ENCODE measurements around the gene OR13H1.
"Not testable (repeated sequence)": the region's sequence is repeated elsewhere in the genome, so short reads cannot be mapped to it uniquely, and the experiment has no call there.

Gene OR13H1

GRCh38 chrX:131543774-131544173 is at the start of gene OR13H1:
TSS of gene OR13H1 (plus strand) at chrX:131544074. CDS start at chrX:131544074, 0 bp downstream.
- DNase-seq: no peak

GRCh38 chrX:131501556-131501955 is 42.3 kb upstream of the OR13H1 start:
- DNase-seq: not testable (repeated sequence)

- no peak for DNase-seq
These were observed 30.5 kb upstream of the OR13H1 start for GRCh38 chrX:131513159-131513914.

GRCh38 chrX:131521824-131522223 is 22.1 kb upstream of the OR13H1 start:
- DNase-seq: no peak

DNA sequence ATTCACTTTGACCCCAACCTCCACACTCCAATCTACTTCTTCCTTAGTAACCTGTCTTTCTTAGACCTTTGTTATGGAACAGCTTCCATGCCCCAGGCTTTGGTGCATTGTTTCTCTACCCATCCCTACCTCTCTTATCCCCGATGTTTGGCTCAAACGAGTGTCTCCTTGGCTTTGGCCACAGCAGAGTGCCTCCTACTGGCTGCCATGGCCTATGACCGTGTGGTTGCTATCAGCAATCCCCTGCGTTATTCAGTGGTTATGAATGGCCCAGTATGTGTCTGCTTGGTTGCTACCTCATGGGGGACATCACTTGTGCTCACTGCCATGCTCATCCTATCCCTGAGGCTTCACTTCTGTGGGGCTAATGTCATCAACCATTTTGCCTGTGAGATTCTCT is 344 bp downstream of the OR13H1 start:
- no peak for DNase-seq

GRCh38 chrX:131549011-131549410 is 5.1 kb downstream of the OR13H1 start:
- DNase-seq: no peak

DNA sequence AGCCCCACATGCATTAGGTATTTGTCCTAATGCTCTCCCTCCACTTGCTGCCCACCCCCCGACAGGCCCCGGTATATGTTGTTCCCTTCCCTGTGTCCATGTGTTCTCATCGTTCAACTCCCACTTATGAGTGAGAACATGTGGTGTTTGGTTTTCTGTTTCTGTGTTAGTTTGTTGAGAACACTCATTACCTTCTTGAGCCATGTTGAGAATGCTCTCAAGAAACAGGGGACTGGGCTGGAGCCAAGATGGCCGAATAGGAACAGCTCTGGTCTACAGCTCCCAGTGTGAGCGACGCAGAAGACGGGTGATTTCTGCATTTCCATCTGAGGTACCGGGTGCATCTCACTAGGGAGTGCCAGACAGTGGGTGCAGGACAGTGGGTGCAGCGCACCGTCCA is 8.6 kb downstream of the OR13H1 start:
- not testable (repeated sequence) for DNase-seq

GRCh38 chrX:131558562-131558961 is 14.7 kb downstream of the OR13H1 start:
- no peak for DNase-seq

GRCh38 chrX:131564553-131565229 is 20.8 kb downstream of the OR13H1 start:
- DNase-seq: no peak

GRCh38 chrX:131565909-131566308 is 22.0 kb downstream of the OR13H1 start:
- DNase-seq: no peak

DNA sequence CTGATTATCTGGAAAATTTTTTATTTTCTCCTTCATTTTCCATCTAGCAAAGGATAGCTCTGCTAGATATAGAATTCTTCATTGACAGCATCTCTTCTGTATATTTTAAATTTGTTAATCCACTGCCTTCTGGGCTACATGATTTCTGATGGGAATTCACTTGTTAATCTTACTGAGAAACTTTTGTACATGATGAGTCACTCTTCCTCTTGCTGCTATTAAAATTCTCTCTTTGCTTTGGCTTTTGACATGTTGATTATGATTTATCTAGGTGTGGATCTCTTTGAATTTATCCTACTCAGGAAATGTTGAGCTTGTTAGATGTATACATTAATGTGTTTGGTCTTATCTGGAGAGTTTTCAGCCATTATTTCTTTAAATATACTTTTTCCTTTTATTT is 27.5 kb downstream of the OR13H1 start:
- DNase-seq: no peak

- DNase-seq: no peak
These were observed 28.6 kb downstream of the OR13H1 start for GRCh38 chrX:131572372-131573014.

- DNase-seq: no peak
These were observed 33.5 kb downstream of the OR13H1 start for GRCh38 chrX:131577413-131577812.

DNA sequence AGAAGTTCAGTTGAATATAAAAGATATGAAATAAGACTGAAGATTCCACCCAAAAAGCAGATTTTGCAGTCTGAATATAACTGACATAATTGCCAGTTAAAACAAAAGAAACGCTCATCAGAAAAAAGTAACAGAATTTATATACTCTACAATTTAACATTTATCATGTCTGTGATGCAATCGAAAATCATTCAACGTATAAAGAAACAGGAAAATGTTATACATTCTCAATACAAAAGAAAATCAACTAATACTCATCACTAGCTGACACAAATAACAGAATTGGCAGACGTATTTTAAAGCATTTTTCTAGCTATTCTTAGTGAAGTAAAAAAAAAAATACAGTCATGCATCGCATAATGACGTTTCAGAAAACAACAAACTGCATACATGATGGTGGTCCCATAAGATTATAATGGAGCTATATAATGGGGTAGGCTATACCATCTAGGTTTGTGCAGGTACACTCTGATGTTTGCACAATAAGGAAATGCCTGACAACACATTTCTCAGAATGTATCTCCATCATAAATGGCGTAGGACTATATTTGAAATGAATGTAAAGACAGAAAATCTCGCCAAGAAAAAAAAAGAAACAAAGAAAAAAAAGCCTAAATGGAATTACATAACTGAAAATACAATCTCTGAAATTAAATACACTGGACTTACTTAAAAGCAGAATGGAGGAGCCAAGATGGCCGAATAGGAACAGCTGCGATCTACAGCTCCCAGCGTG is 34.3 kb downstream of the OR13H1 start:
- DNase-seq: no peak

DNA sequence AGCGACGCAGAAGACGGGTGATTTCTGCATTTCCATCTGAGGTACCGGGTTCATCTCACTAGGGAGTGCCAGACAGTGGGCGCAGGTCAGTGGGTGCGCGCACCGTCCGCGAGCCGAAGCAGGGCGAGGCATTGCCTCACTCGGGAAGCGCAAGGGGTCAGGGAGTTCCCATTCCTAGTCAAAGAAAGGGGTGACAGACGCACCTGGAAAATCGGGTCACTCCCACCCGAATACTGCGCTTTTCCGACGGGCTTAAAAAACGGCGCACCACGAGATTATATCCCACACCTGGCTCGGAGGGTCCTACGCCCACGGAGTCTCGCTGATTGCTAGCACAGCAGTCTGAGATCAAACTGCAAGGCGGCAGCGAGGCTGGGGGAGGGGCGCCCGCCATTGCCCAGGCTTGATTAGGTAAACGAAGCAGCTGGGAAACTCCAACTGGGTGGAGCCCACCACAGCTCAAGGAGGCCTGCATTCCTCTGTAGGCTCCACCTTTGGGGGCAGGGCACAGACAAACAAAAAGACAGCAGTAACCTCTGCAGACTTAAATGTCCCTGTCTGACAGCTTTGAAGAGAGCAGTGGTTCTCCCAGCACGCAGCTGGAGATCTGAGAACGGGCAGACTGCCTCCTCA is 35.0 kb downstream of the OR13H1 start:
- DNase-seq: not testable (repeated sequence)

DNA sequence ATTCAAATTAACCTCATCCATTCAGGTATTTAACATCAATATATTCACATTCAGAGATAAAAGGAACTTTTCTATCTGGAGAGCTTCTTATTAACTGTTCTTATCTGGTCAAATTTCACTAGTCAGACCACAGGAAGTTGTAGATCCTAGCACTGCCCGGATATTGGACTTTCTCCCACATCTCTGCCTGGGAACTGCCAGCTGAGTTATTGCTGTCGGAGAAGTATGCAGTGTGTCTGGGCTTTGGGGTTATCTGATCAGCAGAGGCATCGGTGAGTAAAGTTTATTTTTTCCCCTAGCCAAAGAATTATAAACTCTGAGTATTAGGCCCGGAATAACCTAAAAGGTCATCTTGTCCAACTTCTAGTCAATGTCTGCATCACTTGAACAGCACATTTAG is 45.1 kb downstream of the OR13H1 start:
- no peak for DNase-seq

Data from NCI-H1092 (cell line).